Measurements from ENCODE around the gene ADORA2B.

Gene ADORA2B

GRCh38 chr17:16001226-16001897 lies 56.4 kb downstream of the ADORA2B start:
- H2AFZ ChIP-seq (ENCODE audit: low read length): no peak overlapping the region
- H3K4me1 ChIP-seq (ENCODE audit: insufficient read depth, low read length, poor library complexity, severe bottlenecking): peaks cover 26% of the 10 kb centered on the region
- H3K4me3 ChIP-seq (ENCODE audit: low read length, poor library complexity, severe bottlenecking): peak overlapping the region; percentile 98
- peaks cover 16% of the 10 kb centered on the region for H4K20me1 ChIP-seq (ENCODE audit: insufficient read depth, low read length, poor library complexity, severe bottlenecking)
- TF ChIP-seq EZH2phosphoT487 (IDR thresholded peaks at IDR 0.05; ENCODE audit: borderline replicate concordance) (no peak), CTCF (conservative IDR thresholded peaks at IDR 0.05; ENCODE audit: low read length) (no peak)
- peak overlapping the region; percentile 96 for H3K4me2 ChIP-seq (ENCODE audit: low read depth, low read length, poor library complexity, severe bottlenecking)
- H3K9me2 ChIP-seq (replicated peaks; ENCODE audit: low read depth, low read length): no peaks in the 10 kb centered on the region
- peaks cover 5% of the 10 kb centered on the region; the same call in 1 of the 2 replicates for H3F3A ChIP-seq (ENCODE audit: low read depth)
- no peaks in the 10 kb centered on the region for H3K9me3 ChIP-seq (ENCODE audit: insufficient read depth, low read depth, low read length)
- H3K36me3 ChIP-seq (ENCODE audit: insufficient read depth, low read length): peaks cover 40% of the 10 kb centered on the region; the same call in 1 of the 2 replicates
- H3K9ac ChIP-seq (ENCODE audit: low read depth, low read length, poor library complexity, severe bottlenecking): peak overlapping the region; percentile 90
- peaks cover 33% of the 10 kb centered on the region for H3K79me2 ChIP-seq (ENCODE audit: insufficient read depth, low read length)
- H3K27me3 ChIP-seq (ENCODE audit: insufficient read depth, low read length, poor library complexity, severe bottlenecking): no peaks in the 10 kb centered on the region

- Histone ChIP-seq H3K9me2 (replicated peaks; ENCODE audit: low read depth, low read length) (no peaks in the 10 kb centered on the region), H3K79me2 (ENCODE audit: insufficient read depth, low read length) (peaks cover 33% of the 10 kb centered on the region), H3K36me3 (ENCODE audit: insufficient read depth, low read length) (peaks cover 48% of the 10 kb centered on the region; the same call in 1 of the 2 replicates), H2AFZ (ENCODE audit: low read length) (no peak overlapping the region), H3K9ac (ENCODE audit: low read depth, low read length, poor library complexity, severe bottlenecking) (no peak overlapping the region), H4K20me1 (ENCODE audit: insufficient read depth, low read length, poor library complexity, severe bottlenecking) (peaks cover 16% of the 10 kb centered on the region), H3K4me3 (ENCODE audit: low read length, poor library complexity, severe bottlenecking) (peak overlapping the region; percentile 98), H3K9me3 (ENCODE audit: insufficient read depth, low read depth, low read length) (no peaks in the 10 kb centered on the region), H3K4me2 (ENCODE audit: low read depth, low read length, poor library complexity, severe bottlenecking) (peak overlapping the region; percentile 96), H3F3A (ENCODE audit: low read depth) (peaks cover 5% of the 10 kb centered on the region; the same call in 1 of the 2 replicates), H3K4me1 (ENCODE audit: insufficient read depth, low read length, poor library complexity, severe bottlenecking) (peaks cover 37% of the 10 kb centered on the region), H3K27me3 (ENCODE audit: insufficient read depth, low read length, poor library complexity, severe bottlenecking) (no peaks in the 10 kb centered on the region)
- no peak for TF ChIP-seq CTCF (conservative IDR thresholded peaks at IDR 0.05; ENCODE audit: low read length)
- no peak for TF ChIP-seq EZH2phosphoT487 (IDR thresholded peaks at IDR 0.05; ENCODE audit: borderline replicate concordance)
These were observed 57.9 kb downstream of the ADORA2B start for GRCh38 chr17:16002708-16003260.

GRCh38 chr17:16003841-16004240 lies 58.9 kb downstream of the ADORA2B start:
- H3K4me1 ChIP-seq (ENCODE audit: insufficient read depth, low read length, poor library complexity, severe bottlenecking): peaks cover 41% of the 10 kb centered on the region
- H3K36me3 ChIP-seq (ENCODE audit: insufficient read depth, low read length): peaks cover 58% of the 10 kb centered on the region; the same call in 1 of the 2 replicates
- H3K4me2 ChIP-seq (ENCODE audit: low read depth, low read length, poor library complexity, severe bottlenecking): no peak overlapping the region
- H3K9me3 ChIP-seq (ENCODE audit: insufficient read depth, low read depth, low read length): no peaks in the 10 kb centered on the region
- peaks cover 16% of the 10 kb centered on the region for H4K20me1 ChIP-seq (ENCODE audit: insufficient read depth, low read length, poor library complexity, severe bottlenecking)
- peaks cover 4% of the 10 kb centered on the region; the same call in 1 of the 2 replicates for H3F3A ChIP-seq (ENCODE audit: low read depth)
- TF ChIP-seq EZH2phosphoT487 (IDR thresholded peaks at IDR 0.05; ENCODE audit: borderline replicate concordance) (no peak), CTCF (conservative IDR thresholded peaks at IDR 0.05; ENCODE audit: low read length) (no peak)
- H3K27me3 ChIP-seq (ENCODE audit: insufficient read depth, low read length, poor library complexity, severe bottlenecking): no peaks in the 10 kb centered on the region
- H3K9me2 ChIP-seq (replicated peaks; ENCODE audit: low read depth, low read length): no peaks in the 10 kb centered on the region
- H3K9ac ChIP-seq (ENCODE audit: low read depth, low read length, poor library complexity, severe bottlenecking): no peak overlapping the region
- H3K4me3 ChIP-seq (ENCODE audit: low read length, poor library complexity, severe bottlenecking): no peak overlapping the region
- peaks cover 33% of the 10 kb centered on the region for H3K79me2 ChIP-seq (ENCODE audit: insufficient read depth, low read length)
- no peak overlapping the region for H2AFZ ChIP-seq (ENCODE audit: low read length)

Measured in Loucy (cell line).